ENCODE results near the gene WNT4. TPM values are rescaled to one million over a fixed set of nuclear protein-coding genes. Genes with fewer than 3 reads are reported as not detected.

WNT4 gene
- total RNA-seq, 2 donors from 2014 or later, result 3.0 to 3.4 TPM

GRCh38 chr1:22137004-22137720 lies 5.7 kb downstream of the WNT4 start:
- H3K4me3 ChIP-seq, result no peak overlapping the region
- TF ChIP-seq POLR2A (IDR thresholded peaks at IDR 0.05) (no peak), POLR2AphosphoS5 (IDR thresholded peaks at IDR 0.05) (peak; percentile 61), CTCF (IDR thresholded peaks at IDR 0.05) (no peak)
- H3K36me3 ChIP-seq, result no peaks in the 10 kb centered on the region
- peak; percentile 58 for DNase-seq (ENCODE audit: low spot score)
- H3K27ac ChIP-seq, result peak overlapping the region; percentile 8 to 52
- H3K9me3 ChIP-seq, result no peaks in the 10 kb centered on the region
- WGBS, result 23% methylated on average over 11 of the region's 16 CpGs
- intact Hi-C loops (cut with DNase I), result no loop called here
- no peaks in the 10 kb centered on the region for H3K4me1 ChIP-seq (replicated peaks)
- no peaks in the 10 kb centered on the region for H3K27me3 ChIP-seq (replicated peaks; ENCODE audit: insufficient read depth)

GRCh38 chr1:22133931-22134324 lies 9.0 kb downstream of the WNT4 start:
- 51% methylated on average over 15 of the region's 15 CpGs for WGBS
- H3K27ac ChIP-seq, result no peak overlapping the region
- no peaks in the 10 kb centered on the region for H3K4me1 ChIP-seq (replicated peaks)
- TF ChIP-seq POLR2AphosphoS5 (IDR thresholded peaks at IDR 0.05), result no peak
- no peak for TF ChIP-seq POLR2A (IDR thresholded peaks at IDR 0.05)
- no peak for TF ChIP-seq CTCF (IDR thresholded peaks at IDR 0.05)
- H3K36me3 ChIP-seq, result no peaks in the 10 kb centered on the region
- no peak overlapping the region for H3K4me3 ChIP-seq
- intact Hi-C loops (cut with DNase I), result no loop called here
- H3K27me3 ChIP-seq (replicated peaks; ENCODE audit: insufficient read depth), result no peaks in the 10 kb centered on the region
- H3K9me3 ChIP-seq, result no peaks in the 10 kb centered on the region
- no peak for DNase-seq (ENCODE audit: low spot score)

- Histone ChIP-seq H3K9me3 (no peaks in the 10 kb centered on the region), H3K4me3 (no peak overlapping the region), H3K36me3 (no peaks in the 10 kb centered on the region), H3K27ac (no peak overlapping the region), H3K4me1 (replicated peaks) (no peaks in the 10 kb centered on the region), H3K27me3 (replicated peaks; ENCODE audit: insufficient read depth) (no peaks in the 10 kb centered on the region)
- intact Hi-C loops (cut with DNase I), result no loop called here
- 82% methylated on average over 16 of the region's 16 CpGs for WGBS
- DNase-seq (ENCODE audit: low spot score), result no peak
- TF ChIP-seq CTCF (IDR thresholded peaks at IDR 0.05), result no peak
- TF ChIP-seq POLR2AphosphoS5 (IDR thresholded peaks at IDR 0.05), result no peak
- no peak for TF ChIP-seq POLR2A (IDR thresholded peaks at IDR 0.05)
Measured at GRCh38 chr1:22133247-22133930, 9.5 kb downstream of the WNT4 start.

- TF ChIP-seq POLR2AphosphoS5 (IDR thresholded peaks at IDR 0.05), result no peak
- TF ChIP-seq POLR2A (IDR thresholded peaks at IDR 0.05), result no peak
- TF ChIP-seq CTCF (IDR thresholded peaks at IDR 0.05), result no peak
- no peak overlapping the region for H3K4me3 ChIP-seq
- H3K4me1 ChIP-seq (replicated peaks), result no peaks in the 10 kb centered on the region
- no peaks in the 10 kb centered on the region for H3K36me3 ChIP-seq
- WGBS, result 47% methylated on average over 15 of the region's 15 CpGs
- H3K27ac ChIP-seq, result no peak overlapping the region
- DNase-seq (ENCODE audit: low spot score), result no peak
- H3K27me3 ChIP-seq (replicated peaks; ENCODE audit: insufficient read depth), result no peaks in the 10 kb centered on the region
- no peaks in the 10 kb centered on the region for H3K9me3 ChIP-seq
- intact Hi-C loops (cut with DNase I), result no loop called here
Measured at GRCh38 chr1:22132517-22133235, 10.2 kb downstream of the WNT4 start.

Measured in prostate gland (tissue), 2 donors.